ENCODE measurements around the gene PRKAG2.
A peak's percentile ranks its signal among the peaks of the same experiment; 100 is the strongest.

The PRKAG2 gene

DNA sequence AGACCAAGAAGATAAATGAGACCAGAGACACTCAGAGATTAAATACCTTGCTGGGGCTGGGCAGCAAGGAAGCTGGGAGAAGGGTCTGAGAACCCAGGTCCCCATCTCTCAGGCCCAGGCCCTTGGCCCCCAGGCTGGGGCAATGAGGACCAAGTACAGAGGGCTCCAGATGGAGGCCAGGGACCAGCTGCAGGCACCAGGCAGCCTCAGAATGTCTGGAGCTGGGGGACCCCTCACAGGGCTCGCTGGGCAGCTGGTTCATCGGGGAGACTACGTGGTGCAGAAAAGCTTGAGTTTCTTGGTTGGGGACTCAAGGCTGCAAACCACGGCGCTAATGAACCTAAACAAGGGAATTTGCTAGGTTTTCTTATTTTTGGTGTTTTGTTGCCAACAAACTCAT lies 75.6 kb downstream of the PRKAG2 start:
- DNase-seq (ENCODE audit: low read depth) = no peak

DNA sequence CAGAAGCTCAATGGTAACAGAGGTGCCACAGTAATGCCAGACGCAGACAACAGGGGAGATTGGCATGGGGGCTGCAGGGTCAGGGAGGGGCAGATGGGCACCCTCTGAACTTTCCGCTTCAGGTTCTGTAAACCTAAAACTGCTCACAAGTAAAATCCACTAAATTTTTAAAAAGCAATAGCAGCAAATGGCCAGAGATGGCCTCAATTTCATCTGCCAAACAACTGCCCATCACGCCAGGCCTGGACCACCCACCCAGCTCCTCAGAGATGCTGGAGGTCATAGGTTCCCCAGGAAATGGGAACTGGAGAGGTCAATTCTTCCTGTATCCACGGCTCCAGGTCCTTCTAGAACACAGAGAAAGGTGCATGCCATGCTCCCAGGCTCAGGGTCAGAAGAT lies 76.1 kb downstream of the PRKAG2 start:
- no peak for DNase-seq (ENCODE audit: low read depth)

DNA sequence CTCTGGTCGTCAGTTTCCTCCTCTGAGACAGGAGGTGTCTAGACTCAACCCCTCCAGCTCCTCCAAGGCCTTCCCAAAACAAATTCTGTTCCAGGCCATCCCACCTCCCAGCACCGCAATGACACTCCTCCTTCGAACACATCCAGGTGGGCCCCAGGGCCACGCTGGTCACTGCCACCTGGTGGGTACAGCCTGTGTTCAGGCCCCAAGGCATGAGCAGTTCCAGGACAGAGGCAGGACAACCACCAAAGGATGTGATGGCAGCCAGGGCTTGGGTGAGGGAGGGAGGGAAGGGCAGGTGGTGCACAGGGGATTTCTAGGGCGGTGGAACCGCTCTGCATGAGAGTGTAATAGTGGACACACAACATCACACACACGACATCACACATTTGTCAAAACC lies 76.5 kb downstream of the PRKAG2 start:
- DNase-seq (ENCODE audit: low read depth) = no peak

DNA sequence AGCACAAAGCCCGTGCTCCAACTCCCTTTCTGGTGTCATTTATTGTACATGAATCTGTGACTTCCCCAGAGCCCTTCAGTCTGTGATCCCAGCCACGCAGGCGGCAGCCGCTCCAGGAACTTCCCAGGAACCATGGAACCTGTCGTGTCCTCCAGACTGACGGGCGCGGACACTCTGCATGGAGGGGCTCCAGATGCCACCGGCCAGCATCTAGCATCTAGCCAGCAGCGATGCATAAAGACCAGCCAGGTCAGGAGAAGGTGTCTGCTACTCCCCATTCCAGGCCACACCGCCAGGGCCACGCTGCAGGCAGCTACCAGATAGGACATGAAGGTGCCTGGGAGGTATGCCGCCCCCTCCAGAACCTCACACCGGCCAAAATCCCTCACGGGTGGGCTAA lies 77.4 kb downstream of the PRKAG2 start:
- no peak for DNase-seq (ENCODE audit: low read depth)

DNA sequence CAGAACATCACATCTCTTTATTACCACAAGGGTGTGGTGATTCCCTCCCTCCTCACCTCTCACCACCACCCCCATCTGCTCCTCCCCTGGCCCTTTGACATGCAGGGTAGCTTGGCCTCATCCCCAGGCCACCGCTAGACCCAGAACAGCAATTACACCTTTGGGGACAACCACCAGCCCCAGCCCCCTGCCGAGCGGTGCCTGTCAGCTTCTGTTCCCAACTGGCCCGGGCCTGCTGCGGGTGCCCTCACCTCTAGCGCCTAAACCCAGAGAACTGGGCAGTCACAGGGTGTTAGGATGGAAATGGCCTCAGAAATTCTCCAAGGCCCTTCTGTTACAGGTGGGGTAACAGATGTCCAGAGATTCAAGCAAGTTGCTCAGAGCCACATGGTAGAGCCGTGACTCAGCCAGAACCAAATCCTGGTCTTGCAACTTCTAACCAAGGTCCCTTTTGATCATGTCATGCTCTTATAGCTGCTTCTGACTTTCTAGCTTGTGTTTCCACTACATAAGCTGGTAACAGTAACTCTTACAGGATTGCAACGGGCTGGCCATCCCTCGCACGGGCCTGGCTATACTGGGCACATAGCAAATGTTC lies 78.0 kb downstream of the PRKAG2 start:
- DNase-seq (ENCODE audit: low read depth) = no peak

DNA sequence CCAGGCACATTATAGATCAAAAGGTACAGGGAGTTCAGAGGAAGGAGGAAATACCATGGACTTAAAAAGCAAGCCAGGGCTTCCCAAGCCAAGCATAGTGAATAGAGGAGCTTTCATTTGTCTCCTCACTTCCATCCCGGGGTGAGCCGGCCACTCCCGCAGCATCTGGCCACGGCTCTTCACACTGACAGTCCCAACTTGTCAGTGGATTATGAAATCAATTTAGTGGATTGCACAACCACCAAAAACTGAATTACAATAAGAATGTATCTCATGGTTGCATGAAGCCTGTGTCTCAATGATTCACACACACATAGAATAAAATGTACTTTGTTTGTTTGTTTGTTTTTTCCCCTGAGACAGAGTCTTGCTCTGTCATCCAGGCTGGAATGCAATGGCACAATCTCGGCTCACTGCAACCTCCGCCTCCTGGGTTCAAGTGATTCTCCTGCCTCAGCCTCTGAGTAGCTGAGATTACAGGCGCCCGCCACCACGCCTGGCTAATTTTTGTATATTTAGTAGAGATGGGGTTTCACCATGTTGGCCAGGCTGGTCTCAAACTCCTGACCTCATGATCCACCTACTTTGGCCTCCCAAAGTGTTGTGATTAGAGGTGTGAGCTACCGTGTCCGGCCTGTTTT lies 79.1 kb downstream of the PRKAG2 start:
- DNase-seq (ENCODE audit: low read depth) = peak; percentile 39

DNA sequence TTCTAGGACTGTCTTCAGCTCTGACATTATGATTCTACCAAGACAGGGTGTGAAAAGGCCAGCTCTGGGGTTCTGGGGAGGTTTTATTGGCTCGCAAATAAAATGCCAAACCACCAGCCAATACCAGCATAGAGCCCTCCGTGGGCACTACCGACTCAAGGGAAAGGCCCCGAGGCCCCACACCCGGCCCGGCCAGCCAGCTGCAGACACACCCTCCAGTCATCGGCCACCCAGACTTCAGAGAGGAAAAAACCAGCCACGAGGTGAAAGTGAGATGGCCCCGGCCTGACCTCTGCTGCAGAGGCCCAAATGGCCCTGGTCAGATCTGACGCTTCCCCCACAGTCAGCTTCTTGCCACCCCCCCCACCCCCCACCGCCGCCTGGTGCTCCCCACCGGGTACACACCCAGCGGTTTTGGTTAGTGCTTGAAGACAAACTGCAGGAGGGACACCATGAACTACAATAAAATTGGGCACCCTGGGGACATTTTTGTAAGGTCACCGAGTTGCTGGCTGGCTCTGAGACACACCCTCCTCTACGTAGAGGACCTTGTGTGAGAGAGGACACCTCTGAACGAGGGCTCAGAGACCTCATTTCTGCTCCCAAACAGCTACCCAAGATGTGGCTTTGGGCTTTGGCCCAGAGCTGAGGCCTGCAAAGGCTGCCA lies 79.9 kb downstream of the PRKAG2 start:
- DNase-seq (ENCODE audit: low read depth) = no peak

DNA sequence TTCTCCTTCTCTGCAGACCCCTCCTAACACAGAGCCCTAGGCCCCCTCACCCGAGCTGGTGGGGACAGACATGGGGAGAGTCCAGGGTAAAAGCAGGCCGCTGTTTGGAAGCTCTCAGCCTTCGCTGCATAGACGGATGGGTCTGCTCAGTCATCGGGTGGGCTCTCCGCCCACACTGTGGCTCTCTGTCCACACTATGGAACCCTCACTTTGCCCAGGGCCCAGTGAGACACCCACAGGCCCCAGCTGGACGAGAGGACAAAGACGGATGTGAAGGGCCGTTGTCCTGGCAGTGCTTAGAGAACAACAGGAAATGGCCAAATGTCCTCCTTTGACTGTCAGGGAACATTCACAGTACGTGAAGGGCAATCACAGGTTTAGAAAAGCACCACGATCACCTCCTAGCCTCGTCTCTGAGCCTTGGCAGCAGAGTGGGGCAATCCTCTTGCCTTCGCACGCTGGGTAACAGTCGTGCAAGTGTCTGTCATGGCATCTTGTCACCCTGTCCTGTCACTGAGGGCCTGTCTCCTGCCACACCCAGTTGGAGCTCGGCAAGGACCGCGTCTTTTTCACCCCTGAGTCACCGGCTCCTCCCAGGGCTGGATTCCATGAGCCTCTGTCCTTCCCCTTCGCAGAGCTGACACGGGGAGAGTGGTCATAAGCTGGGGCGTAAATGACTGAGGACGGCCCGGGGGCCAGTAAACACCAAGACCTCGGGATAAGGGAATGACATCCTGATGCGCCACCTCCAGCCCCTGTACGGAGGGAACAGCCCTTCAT lies 80.6 kb downstream of the PRKAG2 start:
- peak; percentile 24 for DNase-seq (ENCODE audit: low read depth)

DNA sequence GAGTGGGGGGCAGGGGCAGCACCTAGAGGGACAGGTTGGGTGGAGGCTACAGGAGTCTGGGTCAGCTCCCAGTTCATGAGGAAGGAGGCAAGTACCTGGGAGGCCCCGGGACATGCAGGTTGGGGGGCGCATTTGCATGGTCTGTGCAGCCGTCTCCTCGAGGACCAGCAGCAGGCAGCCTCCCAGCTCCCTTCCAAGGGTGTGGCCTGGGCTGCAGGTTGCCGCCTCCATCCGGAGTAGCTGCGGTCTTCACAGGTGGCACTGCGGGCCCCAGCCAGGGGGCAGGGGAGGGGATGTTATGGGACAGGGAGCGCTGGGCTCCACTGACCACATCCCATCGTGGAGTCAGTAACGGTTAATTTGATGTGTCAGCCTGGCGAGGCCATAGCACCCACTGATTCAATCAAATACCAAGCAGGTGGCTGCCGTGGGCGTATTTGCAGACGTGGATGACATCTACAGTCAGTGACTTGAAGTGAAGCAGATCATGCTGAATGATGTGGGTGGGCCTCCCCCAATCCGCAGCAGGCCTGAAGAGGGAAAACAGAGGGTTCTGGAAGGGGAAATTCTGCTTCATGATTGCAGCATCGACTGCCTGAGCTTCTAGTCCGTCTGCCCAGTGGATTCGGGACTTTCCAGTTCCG lies 81.6 kb downstream of the PRKAG2 start:
- DNase-seq (ENCODE audit: low read depth) = no peak

DNA sequence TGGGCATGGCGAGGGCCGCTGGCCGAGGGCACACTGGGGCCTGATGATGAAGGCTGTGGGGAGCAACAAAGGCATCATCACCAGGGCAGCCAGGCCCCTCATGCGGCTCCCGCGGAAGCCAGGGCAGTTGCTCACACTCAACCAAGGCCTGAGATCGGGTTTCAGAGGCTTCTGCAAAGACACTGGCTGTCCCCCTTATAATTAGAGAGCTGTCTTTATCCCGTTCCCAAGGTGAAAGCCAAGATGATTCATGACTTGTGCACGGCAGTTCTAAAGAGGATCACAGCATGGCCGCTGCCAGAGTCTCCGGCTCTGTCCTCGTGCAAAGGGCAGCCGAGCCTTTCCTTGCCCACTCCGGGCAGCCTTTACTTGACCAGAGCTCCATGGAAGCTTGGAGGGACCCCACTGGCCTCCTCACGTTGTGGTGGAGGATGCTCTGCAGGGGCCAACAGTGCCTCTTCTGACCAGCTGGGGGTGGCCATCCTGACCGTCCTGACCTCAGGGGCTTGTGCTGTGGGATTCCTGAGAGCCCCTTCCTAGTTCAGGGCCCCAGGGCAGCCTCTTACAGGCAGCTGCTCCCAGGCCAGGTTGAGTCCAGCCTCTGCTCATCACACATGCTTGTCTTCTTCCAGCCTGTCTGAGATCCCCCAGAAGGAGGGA lies 82.3 kb downstream of the PRKAG2 start:
- DNase-seq (ENCODE audit: low read depth) = no peak

DNA sequence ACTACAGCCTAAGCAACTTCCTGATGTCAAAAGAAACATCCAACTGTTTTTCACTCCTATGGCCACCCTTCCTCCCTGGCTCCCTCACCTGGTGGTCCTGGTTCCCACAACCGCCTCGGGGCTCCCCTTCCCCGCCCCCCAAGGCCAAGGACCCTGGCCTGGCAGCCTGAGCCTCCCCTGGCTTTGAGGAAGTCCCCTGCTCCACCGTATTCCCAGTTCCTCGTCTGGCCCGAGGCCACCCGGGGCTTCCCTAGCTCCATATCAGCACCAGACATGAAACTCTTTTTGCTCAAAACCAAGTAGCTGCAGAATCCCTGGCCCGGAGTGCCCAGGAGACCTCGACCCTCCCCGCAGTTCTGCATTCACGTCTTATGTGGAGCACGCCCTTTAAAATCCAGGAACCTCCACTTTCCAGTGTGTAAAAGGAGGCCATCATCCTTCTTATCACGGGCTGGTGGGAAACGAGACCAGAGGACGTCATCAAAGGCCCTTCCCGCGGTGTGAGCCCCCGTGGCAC lies 82.9 kb downstream of the PRKAG2 start:
- DNase-seq (ENCODE audit: low read depth) = no peak

DNA sequence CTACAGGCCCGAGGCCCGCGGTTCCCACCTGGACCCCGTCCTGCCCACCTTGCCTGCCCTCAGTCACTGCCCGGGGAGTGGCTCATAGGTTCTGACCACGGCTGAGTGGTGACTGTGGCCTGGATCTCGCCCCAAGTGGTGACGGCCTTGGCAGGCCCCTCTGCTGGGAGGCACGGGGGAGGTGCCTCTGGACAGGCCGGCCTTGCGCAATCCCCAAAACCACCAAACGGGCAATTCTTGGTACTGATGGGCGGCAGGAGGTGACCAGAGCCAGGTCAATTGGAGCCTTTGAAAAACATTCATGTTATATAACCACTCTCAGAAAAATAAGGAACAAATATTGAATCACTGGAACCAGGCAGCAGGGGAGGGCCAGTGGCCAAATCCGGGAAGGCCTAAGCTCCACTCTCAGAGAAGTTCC lies 83.4 kb downstream of the PRKAG2 start:
- no peak for DNase-seq (ENCODE audit: low read depth)

DNA sequence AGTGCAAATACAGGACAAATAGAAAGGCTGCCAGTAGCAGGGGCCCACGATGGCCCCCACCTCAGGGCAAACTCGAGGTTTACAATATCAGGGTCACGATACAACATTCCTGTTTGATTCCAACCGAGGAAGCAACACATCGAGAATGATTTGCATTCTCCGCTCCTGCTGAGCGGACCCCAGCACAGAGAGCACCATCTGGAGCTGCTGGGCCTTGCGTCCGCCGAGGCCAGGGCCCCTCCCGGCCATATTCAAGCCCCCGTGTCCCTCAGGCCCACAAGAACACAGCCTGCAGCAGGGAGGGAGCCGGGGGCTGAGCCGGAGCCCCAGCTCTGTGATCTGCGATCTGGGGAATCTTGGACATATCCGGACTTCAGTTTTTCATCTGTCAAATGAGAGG lies 84.3 kb downstream of the PRKAG2 start:
- DNase-seq (ENCODE audit: low read depth) = no peak

DNA sequence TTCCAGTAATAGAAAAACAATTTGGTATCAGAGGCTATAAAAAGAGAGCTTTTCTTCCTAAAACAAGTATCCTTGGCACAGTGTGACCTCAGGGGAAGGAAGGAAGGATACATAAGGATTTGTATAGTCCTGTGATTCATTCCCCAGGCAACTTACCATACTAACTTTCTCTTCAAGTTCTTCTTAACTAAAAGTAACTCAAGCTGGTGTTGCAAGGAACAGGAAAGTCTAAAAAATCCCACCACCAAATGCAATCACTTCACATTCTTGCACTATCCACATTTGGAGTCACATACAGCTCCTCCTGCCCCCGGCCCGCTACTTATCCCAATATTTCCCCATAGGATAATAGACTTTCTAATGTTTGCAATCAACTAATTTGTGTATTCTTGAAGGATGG lies 84.8 kb downstream of the PRKAG2 start:
- no peak for DNase-seq (ENCODE audit: low read depth)

DNA sequence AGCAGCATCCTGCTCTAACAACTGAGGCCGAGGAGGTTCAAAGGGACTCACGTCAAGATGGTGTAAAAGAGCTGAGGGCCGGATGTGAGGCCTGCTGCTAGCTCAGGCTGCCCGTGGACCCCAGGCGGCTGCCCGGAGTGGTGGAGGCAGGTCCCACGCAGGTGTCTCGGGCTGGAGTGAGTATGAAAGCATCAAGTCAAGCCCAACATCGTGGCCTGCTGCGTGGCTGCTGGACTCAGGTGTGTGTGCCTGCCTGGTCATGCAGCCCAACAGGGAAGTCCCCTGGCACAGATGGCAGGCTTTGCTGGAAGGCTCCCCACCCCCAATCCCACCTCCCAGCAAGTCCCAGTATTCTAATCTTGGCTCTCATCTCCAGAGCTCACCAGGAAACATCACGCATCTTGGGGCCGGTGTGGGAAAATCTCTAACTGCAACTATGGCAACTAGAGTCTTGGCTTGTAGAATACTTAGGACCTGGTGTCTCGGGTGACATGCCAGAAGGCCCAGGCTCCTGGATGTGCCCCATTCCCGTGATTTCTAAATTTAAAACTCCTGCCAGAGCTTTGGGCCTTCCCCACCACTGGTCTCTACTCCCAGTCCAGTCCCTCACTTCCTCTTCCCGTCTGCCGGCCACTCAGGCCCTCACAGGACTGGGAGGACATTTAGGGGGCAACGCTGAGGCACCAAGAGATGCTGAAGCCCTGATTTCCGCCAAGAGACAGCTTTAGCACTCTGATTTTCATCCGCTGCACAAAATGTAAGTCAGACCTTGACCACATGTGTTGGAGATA lies 85.9 kb downstream of the PRKAG2 start:
- DNase-seq (ENCODE audit: low read depth) = no peak

DNA sequence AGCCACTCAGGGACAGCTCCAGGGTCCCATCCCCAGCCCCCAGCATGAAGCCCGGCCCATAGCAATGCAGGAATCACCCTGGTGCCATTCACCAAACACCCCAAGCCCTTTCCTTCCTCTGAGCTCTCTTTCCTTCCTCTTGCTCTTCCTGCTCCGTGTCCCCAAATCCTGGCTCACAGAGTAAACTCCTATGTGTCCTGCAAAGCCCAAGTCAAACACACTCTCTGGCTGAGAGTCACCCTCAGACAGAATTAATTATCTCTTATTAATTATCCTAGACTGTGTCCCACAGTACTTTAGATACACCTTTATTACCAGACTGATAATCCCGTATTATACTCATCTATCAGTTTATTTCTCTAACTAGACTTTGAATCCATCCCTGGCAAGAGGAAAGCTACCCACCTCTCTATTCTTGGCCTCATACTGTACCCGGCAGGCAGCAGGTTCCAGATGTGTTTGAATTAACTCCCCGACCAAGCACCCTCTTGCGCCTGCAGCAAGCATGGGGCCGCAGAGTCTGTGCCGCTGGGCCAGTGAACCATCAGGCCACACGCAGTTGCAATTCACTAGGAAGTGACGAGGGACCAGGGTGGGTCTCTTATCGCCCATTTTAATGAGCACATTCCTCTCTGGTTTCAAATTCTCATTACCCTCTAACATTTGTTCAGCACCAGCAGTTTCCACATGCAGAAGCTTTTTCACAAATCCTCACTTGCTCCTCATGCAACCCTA lies 86.7 kb downstream of the PRKAG2 start:
- DNase-seq (ENCODE audit: low read depth) = no peak

DNA sequence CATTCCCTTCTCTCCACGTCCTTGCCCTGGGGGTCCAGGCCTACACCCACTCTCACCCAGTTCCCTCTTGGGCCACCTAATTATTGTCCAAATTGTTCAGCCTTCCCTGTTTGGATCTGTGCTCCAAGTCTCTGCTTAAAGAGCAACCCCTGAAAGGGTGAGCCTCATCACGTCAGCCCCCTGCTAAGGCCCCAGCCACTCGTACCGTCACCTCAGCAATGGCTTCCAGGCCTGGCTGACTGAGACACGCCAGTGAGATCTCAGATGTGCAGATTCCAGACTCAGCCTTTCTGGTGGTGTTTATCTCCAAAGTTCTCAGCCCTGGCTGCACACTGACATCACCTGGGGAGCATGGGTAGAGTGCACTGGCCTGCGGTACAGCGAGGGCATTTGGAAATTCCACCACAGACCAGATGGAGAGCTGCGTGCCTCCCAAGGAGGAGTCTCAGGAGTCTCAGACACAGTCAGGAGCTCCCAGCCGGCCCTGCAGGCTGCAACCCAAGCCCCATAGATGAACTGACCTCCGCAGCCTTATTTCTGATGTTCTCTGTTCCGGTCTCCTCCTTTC lies 87.5 kb downstream of the PRKAG2 start:
- no peak for DNase-seq (ENCODE audit: low read depth)

DNA sequence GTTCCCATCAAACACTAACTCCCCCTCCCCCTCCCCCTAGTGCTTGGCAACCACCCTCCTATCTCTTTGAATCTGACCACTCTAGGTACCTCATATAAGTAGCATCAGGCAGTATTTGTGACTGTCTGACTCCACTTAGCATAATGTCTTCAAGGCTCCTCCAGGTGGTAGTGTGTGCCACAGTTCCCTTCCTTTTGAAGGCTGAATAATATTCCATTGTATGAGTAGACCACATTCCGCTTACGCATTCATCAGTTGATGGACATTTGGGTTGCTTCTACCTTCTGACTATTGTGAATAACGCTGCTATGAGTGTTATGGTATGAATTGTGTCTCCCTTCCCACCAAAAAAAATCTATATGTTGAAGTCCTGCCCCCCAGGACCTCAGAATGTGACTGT lies 89.6 kb downstream of the PRKAG2 start:
- no peak for DNase-seq (ENCODE audit: low read depth)

DNA sequence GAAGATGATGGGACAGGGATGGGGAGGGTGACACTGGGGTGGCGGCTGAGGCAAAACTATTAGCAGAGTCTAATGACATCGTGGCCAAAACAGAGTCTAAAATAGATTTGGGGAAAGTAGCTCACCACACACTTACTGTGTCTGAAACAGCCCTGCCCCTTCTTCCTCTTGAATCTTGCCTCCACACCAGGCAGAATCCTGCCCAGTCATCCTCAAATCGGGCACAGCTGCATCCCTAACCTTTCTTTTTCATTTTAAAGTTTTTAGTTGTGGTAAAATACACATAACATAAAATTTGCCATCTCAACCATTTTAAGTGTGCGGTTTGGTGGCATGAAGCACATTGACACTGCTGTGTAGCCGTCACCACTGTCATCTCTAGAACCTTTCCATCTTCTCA lies 90.0 kb downstream of the PRKAG2 start:
- no peak for DNase-seq (ENCODE audit: low read depth)

DNA sequence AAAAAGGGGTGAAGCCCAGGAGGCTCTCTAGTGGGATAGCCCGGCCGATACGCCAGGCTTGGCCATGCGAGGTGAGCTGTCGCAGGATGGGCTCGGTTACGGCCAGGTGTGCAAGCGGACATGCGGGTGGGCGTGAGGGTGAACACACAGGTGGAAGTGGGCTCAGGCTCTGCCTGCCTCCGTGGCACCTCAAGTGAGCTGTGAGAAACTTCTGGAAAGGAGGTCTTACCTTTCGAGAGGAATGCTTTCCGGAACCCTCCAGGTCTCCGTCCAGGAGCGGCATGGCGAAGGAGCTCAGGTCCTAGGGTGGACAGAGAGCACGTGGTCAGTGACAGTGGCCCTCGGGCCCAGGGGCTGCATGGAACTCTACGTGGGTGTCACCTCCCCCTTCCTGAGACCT lies 90.7 kb downstream of the PRKAG2 start:
- DNase-seq (ENCODE audit: low read depth) = no peak

Measured in HS-5 (cell line).